CD4-positive, alpha-beta T cell treated with Interleukin-4 for 1 hour (primary cell): ENCODE data around the gene SLC24A3.

Source experiments
- DNase-seq, 2 donors: peaks; one replicate each; pipeline ENCODE4 v3.0.0-alpha.2; 2020 to 2022

Gene SLC24A3

GRCh38 chr20:19310541-19310940 is 98.1 kb downstream of the SLC24A3 start:
- DNase-seq: no peak

GRCh38 chr20:19313342-19314069 is 101.1 kb downstream of the SLC24A3 start:
- DNase-seq: no peak

- no peak for DNase-seq
These were observed 102.2 kb downstream of the SLC24A3 start for GRCh38 chr20:19314621-19315020.

GRCh38 chr20:19317237-19318069 is 105.0 kb downstream of the SLC24A3 start:
- DNase-seq: no peak

- DNase-seq: no peak
These were observed 106.2 kb downstream of the SLC24A3 start for GRCh38 chr20:19318610-19319009.

- DNase-seq: no peak
These were observed 107.6 kb downstream of the SLC24A3 start for GRCh38 chr20:19320005-19320404.

- DNase-seq: no peak
These were observed 108.7 kb downstream of the SLC24A3 start for GRCh38 chr20:19321176-19321575.

- DNase-seq: no peak
These were observed 109.9 kb downstream of the SLC24A3 start for GRCh38 chr20:19322061-19322985.

- DNase-seq: no peak
These were observed 115.0 kb downstream of the SLC24A3 start for GRCh38 chr20:19327401-19327800.

GRCh38 chr20:19328676-19329075 is 116.2 kb downstream of the SLC24A3 start:
- no peak for DNase-seq

GRCh38 chr20:19330038-19330437 is 117.6 kb downstream of the SLC24A3 start:
- no peak for DNase-seq

- no peak for DNase-seq
These were observed 118.3 kb downstream of the SLC24A3 start for GRCh38 chr20:19330731-19331130.

GRCh38 chr20:19333563-19333962 is 121.1 kb downstream of the SLC24A3 start:
- DNase-seq: no peak

GRCh38 chr20:19335341-19335740 is 122.9 kb downstream of the SLC24A3 start:
- no peak for DNase-seq

GRCh38 chr20:19335916-19336315 is 123.5 kb downstream of the SLC24A3 start:
- no peak for DNase-seq

GRCh38 chr20:19336631-19337030 is 124.2 kb downstream of the SLC24A3 start:
- no peak for DNase-seq

GRCh38 chr20:19338380-19338779 is 125.9 kb downstream of the SLC24A3 start:
- no peak for DNase-seq

GRCh38 chr20:19338960-19339359 is 126.5 kb downstream of the SLC24A3 start:
- no peak for DNase-seq

- no peak for DNase-seq
These were observed 129.1 kb downstream of the SLC24A3 start for GRCh38 chr20:19341348-19342053.

- DNase-seq: no peak
These were observed 131.9 kb downstream of the SLC24A3 start for GRCh38 chr20:19344341-19344740.

GRCh38 chr20:19347943-19348456 is 135.6 kb downstream of the SLC24A3 start:
- DNase-seq: no peak

GRCh38 chr20:19348582-19348981 is 136.1 kb downstream of the SLC24A3 start:
- no peak for DNase-seq
